ENCODE measurements around the gene NKD2.

DNA sequence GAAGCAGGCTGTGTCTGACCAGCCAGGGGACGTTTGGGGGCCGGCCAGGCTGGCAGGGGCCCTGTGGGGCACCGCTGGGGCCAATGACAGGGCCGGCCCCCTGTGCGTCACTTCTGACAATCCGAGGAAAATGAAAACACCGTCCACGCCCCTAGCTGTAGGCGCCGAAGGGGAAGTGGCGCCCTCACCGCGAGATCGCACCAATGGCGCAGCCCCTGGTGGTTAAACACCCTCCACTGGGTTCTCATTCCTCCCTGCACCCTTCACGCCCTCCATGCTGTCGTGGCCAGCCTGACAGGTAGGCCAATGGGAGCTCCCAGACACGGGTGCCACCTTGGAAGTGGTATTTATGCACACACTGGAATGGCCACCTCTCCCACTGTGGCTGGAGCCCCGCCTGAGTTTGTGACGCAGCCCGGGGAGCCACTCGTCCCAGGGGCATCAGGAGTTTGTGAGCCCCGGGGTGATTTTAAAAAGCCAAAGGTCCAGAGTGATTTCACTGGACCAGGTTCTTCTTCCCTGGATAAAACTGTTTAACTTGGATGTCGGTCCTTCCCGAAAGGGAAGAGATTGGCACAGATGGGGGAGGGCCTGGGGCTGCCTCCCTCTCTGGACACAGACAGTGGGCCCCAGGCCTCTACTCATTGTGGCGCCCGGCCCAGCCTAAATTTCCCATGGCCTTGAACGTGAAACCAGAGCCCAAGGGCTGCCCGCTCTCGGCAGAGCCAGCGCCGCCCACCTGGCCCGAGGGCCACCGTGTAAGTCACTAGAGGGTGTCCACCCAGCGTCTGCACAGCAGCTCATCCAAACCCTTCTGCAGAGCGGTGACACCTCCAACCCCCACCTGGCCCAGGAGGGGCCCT, 49.7 kb downstream of the NKD2 start:
- TF ChIP-seq CTCF (IDR thresholded peaks at IDR 0.05) (no peak), POLR2A (IDR thresholded peaks at IDR 0.05) (no peak)
